Skin epidermis (tissue), 12 donors: Measurements from ENCODE around the gene ECSIT.
A peak's percentile ranks its signal among the peaks of the same experiment; 100 is the strongest.

Source experiments
- H3K27ac ChIP-seq, 21 experiments: fragments of 200-600 bp; sonication (generic) in 11 of 21; one replicate each; pipeline ENCODE4 v1.5.0; 2020; ENCODE audit warnings: mild to moderate bottlenecking in 3 of 21, inconsistent platforms in 2 of 21, moderate library complexity in 2 of 21
- H3K4me3 ChIP-seq, 7 experiments: fragments of 200-600 bp; sonication (generic) in 2 of 7; one replicate each; pipeline ENCODE4 v1.5.0; 2020; ENCODE audit warnings: inconsistent platforms in 2 of 7, mild to moderate bottlenecking in 2 of 7, moderate library complexity in 1 of 7

ECSIT gene

GRCh38 chr19:11552666-11553372 is 23.9 kb upstream of the ECSIT start:
- Histone ChIP-seq H3K4me3 (no peak overlapping the region), H3K27ac (no peak overlapping the region)

- H3K4me3 ChIP-seq, result no peak overlapping the region
- peak overlapping the region in 4 of 21 experiments; percentile 14 to 28 (median 22) for H3K27ac ChIP-seq
Observed at GRCh38 chr19:11551603-11552235, 22.8 kb upstream of the ECSIT start.

- no peak overlapping the region for H3K27ac ChIP-seq
Observed at GRCh38 chr19:11550265-11550664, 21.3 kb upstream of the ECSIT start.

GRCh38 chr19:11549386-11549953 is 20.5 kb upstream of the ECSIT start:
- H3K4me3 ChIP-seq, result no peak overlapping the region
- H3K27ac ChIP-seq, result no peak overlapping the region

More at GRCh38 chr19:11550265-11550664, 21.3 kb upstream of the ECSIT start:
- H3K4me3 ChIP-seq, result no peak overlapping the region

- Histone ChIP-seq H3K4me3 (no peak overlapping the region), H3K27ac (no peak overlapping the region)
Observed at GRCh38 chr19:11547929-11548700, 19.2 kb upstream of the ECSIT start.

GRCh38 chr19:11541238-11541637 is 12.3 kb upstream of the ECSIT start:
- Histone ChIP-seq H3K4me3 (no peak overlapping the region), H3K27ac (no peak overlapping the region)

- no peak overlapping the region for H3K4me3 ChIP-seq
- H3K27ac ChIP-seq, result no peak overlapping the region
Observed at GRCh38 chr19:11540645-11541044, 11.7 kb upstream of the ECSIT start.

GRCh38 chr19:11539495-11540365 is 10.8 kb upstream of the ECSIT start:
- Histone ChIP-seq H3K4me3 (peak overlapping the region in 2 of 7 experiments; percentile 6 to 11), H3K27ac (peak overlapping the region in 4 of 21 experiments; percentile 12 to 63 (median 28))

- peak within 1 kb of the TSS in 4 of 21 experiments; percentile 8 to 63 (median 28) for H3K27ac ChIP-seq
- peak within 1 kb of the TSS in 2 of 7 experiments; percentile 6 to 11 for H3K4me3 ChIP-seq
Observed at GRCh38 chr19:11538232-11539036, 9.5 kb upstream of the ECSIT start, which contains the start of gene CNN1. CNN1 (plus strand) TSS chr19:11538851; CDS start chr19:11538928, 77 bp downstream.

- peak overlapping the region in 10 of 21 experiments; percentile 5 to 70 (median 33) for H3K27ac ChIP-seq
- peak overlapping the region in 4 of 7 experiments; percentile 0 to 16 (median 4) for H3K4me3 ChIP-seq
Observed at GRCh38 chr19:11535792-11536595, 7.1 kb upstream of the ECSIT start.

- H3K27ac ChIP-seq, result no peak overlapping the region
- no peak overlapping the region for H3K4me3 ChIP-seq
Observed at GRCh38 chr19:11534948-11535347, 6.0 kb upstream of the ECSIT start.

GRCh38 chr19:11534538-11534937 is 5.6 kb upstream of the ECSIT start:
- H3K27ac ChIP-seq, result no peak overlapping the region
- H3K4me3 ChIP-seq, result no peak overlapping the region

- Histone ChIP-seq H3K4me3 (no peak overlapping the region), H3K27ac (no peak overlapping the region)
Observed at GRCh38 chr19:11530432-11530831, 1.5 kb upstream of the ECSIT start.

- Histone ChIP-seq H3K27ac (no peak overlapping the region), H3K4me3 (no peak overlapping the region)
Observed at GRCh38 chr19:11519138-11519537, 9.8 kb downstream of the ECSIT start.

GRCh38 chr19:11513946-11514345 is 15.0 kb downstream of the ECSIT start:
- Histone ChIP-seq H3K27ac (no peak overlapping the region), H3K4me3 (no peak overlapping the region)

GRCh38 chr19:11510444-11510843 is 18.5 kb downstream of the ECSIT start:
- H3K4me3 ChIP-seq, result no peak overlapping the region
- no peak overlapping the region for H3K27ac ChIP-seq

GRCh38 chr19:11507370-11508078 is 21.4 kb downstream of the ECSIT start:
- no peak overlapping the region for H3K4me3 ChIP-seq

More at GRCh38 chr19:11507370-11508078, 21.4 kb downstream of the ECSIT start:
- H3K27ac ChIP-seq, result no peak overlapping the region
